AG09319 (cell line): ENCODE data around the gene KCNJ6.

ENCODE experiments used
- DNase-seq: peaks from one replicate; pipeline ENCODE4 v3.0.0-alpha.2; 2010; ENCODE audit warnings: low read depth; ENCODE audit errors: extremely low read depth
- TF ChIP-seq, protein P1 (sequence below): IDR thresholded peaks from 2 replicates; pipeline ENCODE4 v1.5.1; 2011; ENCODE audit warnings: low read depth, mild to moderate bottlenecking, inconsistent platforms, low read length, moderate library complexity

KCNJ6 gene

DNA sequence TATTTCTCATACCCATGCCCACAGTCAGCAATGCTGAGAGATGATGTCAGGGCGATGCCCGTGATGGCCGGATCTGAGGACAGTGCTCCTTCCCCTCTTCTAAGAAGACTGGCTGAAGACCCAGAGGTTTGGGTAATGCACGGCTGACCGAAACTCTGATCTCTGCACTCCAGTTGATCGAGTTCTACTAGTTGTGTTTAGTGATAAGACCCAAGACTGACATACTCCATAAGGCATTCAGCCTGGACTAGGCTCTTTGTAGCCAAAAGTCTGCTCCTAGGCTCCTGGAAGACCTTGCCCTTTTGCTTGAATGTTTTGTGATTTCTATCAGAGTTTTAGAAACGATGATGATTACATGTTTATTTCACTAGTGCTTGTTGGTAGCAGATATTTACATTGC, 298.2 kb downstream of the KCNJ6 start:
- TF ChIP-seq, protein P1, sequence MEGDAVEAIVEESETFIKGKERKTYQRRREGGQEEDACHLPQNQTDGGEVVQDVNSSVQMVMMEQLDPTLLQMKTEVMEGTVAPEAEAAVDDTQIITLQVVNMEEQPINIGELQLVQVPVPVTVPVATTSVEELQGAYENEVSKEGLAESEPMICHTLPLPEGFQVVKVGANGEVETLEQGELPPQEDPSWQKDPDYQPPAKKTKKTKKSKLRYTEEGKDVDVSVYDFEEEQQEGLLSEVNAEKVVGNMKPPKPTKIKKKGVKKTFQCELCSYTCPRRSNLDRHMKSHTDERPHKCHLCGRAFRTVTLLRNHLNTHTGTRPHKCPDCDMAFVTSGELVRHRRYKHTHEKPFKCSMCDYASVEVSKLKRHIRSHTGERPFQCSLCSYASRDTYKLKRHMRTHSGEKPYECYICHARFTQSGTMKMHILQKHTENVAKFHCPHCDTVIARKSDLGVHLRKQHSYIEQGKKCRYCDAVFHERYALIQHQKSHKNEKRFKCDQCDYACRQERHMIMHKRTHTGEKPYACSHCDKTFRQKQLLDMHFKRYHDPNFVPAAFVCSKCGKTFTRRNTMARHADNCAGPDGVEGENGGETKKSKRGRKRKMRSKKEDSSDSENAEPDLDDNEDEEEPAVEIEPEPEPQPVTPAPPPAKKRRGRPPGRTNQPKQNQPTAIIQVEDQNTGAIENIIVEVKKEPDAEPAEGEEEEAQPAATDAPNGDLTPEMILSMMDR: no peak
- no peak for DNase-seq

DNA sequence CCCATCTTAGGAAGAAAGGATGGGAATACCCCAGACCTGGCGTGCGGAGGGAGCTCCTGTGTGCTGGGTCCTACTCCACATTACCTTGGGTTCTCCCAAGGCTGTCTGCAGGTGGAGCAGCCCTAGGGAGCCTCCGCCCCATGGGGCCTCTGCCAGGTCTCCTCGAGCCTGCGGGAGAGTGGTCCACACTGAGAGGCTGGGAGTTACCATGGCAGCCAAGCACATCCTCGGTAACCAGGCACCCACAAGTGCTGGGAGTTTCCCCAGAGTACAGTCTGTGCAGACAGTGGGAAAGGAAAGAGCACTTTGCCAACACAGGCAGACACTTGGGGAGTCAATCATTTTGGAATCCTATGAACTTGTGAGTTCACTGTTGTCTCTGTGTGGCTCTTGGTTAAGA, 300.3 kb downstream of the KCNJ6 start:
- DNase-seq: no peak
- TF ChIP-seq, protein P1: no peak

DNA sequence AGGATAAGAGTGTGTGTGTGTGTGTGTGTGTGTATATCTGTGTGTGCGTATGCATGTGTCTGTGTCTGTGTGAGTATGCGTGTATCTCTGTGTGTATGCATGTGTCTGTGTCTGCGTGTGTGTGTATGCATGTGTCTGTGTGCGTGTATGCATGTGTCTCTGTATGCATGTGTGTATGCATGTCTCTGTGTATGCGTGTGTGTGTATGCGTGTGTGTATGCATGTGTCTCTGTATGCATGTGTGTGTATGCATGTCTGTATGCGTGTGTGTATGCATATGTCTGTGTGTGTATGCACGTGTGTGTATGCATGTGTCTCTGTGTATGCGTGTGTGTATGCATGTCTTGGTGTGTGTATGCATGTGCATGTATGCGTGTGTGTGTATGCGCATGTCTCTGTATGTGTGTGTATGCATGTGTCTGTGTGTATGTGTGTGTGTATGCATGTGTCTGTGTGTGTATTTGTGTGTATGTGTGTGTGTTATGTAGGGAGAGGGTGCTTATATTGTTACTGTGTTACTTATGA, 301.8 kb downstream of the KCNJ6 start:
- DNase-seq: no peak
- TF ChIP-seq, protein P1: no peak

DNA sequence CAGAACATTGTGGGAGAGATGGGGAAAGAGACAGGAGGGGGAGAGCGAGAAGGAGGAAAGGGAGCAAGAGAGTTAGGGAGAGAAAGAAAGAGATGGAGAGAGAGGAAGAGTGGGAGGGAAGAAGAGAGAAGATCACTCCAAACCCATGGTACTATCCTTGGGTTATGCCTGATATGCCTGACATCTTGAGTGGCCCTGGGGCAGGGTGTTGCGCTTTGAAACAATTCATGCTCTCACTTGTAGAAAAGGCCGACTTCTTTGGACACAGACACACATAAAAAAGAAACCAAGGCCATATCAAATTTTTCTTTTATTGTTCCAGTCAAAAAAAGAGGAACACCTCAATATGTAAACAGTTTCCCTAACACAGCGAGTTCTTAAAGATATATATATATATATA, 309.2 kb downstream of the KCNJ6 start:
- DNase-seq: no peak
- TF ChIP-seq, protein P1: no peak

DNA sequence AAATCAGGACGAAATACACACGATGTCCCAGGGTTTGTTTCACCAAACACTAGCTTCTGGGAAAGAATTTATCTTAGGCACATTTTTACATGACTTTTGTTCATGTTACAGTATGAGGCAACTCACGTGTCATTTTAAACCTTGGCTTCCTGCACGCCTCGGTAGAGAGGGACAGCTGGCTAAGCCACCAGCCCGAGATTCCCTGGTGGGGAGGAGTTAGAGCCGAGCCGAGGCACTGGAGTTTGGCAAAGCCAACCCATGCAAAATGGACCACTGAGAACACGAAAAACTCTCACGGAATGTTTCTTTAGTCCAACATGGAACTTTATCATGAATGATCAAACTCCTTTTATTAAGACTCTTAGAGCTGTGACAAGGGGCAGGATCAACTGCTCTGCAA, 309.7 kb downstream of the KCNJ6 start:
- DNase-seq: no peak
- TF ChIP-seq, protein P1: no peak

DNA sequence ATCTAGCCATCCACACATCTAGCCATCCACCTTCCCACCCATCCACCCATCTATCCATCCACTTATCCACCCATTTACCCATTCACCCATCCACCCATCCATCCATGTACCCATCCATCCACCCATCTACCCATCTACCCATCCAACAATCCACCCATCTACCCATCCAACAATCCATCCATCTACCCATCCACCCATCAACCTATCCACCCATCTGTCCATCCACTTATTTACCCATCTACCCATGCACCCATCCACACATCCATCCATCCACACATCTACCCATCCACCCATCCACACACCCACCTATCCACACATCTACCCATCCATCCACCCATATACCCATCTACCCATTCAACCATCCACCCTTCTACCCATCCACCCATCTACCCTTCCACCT, 311.3 kb downstream of the KCNJ6 start:
- DNase-seq: no peak
- TF ChIP-seq, protein P1: no peak

DNA sequence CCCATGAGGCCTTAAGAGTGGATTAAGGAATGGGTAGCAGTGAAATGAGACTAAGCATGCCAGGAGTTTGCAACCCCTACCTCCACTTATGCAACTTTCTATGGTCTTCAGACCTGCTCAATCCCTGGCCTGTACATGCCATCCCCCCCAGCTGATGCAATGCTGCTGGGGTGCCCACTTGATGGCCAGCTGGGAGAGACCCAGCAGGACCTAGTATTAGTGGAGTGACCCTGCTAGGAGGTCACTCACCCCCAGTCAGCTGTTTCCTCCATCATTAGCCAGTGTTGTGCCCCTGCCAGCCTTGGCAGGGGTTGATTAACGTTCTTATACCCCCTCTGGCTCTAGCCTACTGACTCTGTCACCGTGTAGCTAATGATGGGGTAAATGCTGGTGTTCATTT, 313.1 kb downstream of the KCNJ6 start:
- no peak for DNase-seq
- TF ChIP-seq, protein P1: no peak
